HG02571 (cell line): ENCODE data around the gene UTS2.

Experiments used
- ATAC-seq: cut with Tn5 transposase; IDR thresholded peaks from one replicate; pipeline ENCODE4 v1.9.1; 2021; ENCODE audit warnings: mild to moderate bottlenecking, moderate library complexity; ENCODE audit not compliant: unreplicated experiment

UTS2 gene, protein sequence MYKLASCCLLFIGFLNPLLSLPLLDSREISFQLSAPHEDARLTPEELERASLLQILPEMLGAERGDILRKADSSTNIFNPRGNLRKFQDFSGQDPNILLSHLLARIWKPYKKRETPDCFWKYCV

DNA sequence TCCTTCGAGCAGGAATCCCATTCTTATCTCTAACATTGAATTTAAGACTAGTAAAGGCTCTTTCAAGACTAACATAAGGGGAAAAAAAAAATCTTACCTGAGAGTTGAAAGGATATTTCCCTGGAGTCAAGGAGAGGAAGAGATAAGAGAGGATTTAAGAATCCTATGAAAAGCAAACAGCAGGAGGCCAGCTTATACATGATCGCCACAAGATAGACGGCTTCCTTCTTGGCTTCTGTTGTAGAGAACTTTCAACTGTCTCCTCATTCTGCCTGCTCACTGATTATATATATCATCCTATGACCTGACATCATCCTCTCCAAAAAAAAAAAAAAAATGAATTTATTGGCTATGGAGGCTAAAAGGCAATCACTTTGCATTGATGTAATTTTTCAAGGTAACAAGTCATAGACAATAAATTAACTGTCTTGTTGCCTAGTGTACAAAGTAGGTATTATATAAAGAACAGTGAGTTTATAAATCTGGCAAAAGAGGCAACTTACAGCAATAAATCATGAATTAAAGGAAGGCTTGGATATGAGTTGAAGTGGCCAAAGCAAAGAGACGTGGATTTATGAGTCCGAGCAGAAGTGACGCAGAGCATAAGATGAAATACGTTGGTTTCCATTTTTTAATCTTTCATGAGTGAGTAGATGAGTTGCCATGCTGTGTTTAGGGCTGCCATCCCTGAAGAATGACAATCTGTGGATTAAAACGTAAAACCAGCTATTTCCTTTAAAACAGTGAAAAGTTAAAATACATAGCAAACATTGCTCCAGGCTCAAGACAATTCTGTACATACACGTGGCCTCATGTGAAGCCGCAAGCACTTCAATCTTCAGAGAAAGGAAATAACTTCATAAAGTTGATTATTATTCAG, at the start of gene UTS2:
UTS2 (minus strand) TSS at position 262 of the 880 bp plus-strand sequence; CDS start at position 200, 62 bp downstream.
- no peak for ATAC-seq

DNA sequence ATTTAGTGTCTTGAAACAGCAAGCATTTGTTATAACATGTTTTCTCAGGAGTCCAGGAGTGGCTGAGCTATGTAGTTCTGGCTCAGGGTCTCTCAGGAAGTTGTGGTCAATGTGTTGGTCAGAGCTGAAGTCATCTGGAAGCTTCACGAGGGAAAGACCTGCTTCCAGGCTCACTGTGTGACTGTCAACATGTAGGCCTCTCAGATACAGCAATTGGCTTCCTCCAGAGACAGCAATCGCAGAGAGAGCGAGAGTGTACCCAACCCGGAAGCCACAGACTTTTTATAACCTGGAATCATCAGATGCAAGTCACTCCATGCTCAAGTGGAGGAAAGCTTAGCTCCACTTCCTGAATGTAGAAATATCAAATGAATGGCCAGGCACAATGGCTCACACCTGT, 46.9 kb upstream of the UTS2 start:
- no peak for ATAC-seq

DNA sequence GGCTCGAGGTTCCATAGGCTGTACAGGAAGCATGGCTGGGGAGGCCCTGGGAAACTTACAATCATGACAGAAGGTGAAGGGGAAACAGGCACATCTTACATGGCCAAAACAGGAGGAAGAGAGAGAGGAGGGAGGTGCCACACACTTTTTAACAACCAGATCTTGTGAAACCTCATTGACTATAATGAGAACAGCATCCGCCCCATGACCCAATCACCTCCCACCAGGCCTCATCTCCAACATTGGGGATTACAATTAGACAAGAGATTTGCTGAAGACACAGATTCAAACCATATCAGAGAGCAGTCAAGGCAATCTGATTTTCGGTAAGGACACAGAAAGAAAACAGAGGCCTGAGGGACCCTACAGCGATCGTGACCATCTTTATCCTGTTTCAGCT, 46.1 kb upstream of the UTS2 start:
- ATAC-seq = no peak

DNA sequence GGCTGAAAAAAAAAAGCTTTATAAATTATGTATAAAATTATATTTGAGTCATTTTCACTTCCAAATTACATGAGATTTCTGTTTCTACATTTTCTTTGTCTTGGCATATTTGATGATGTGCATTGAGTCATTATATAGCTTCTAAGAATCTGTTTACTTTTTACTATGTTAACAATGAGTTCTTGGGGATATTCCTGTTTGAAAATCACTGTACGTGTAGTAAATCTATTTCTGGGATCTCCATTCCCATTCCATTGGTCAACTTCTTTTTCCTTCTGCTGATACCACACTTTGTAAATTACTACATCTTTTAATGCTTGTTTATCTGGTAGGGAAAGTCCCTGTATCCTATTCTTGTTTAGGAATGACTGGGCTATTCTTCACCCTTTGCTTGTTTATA, 44.1 kb upstream of the UTS2 start:
- no peak for ATAC-seq

DNA sequence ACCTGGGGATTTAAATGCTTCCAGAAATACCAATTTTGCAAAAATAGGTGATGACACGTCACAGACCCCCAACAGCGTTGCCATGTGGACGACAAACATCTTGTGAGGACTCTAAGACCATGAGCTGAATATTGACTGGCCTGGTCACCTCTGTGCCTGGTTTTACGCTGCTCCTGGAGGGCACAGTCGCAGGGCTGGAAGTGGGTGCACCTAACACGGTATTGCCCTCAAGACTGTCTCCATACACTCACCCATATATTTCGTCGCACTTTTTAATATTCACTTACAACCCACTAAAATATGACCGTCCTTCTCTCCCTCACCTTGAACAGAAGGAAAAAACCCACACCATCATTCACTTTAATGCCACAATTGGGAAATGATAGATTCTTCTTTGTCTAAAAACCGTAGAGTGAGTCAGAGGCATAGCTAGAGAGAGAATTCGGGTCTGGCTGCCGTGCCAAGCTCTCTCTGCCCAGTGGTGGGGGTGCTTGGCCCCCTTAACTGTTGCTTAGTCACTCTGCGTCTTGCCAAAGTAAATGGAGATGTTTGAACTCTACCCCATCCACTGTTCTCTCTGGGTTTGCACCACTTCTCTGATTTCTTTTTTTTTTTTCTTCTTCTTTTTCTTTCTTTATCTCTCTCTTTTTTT, 40.8 kb upstream of the UTS2 start:
- ATAC-seq = no peak

DNA sequence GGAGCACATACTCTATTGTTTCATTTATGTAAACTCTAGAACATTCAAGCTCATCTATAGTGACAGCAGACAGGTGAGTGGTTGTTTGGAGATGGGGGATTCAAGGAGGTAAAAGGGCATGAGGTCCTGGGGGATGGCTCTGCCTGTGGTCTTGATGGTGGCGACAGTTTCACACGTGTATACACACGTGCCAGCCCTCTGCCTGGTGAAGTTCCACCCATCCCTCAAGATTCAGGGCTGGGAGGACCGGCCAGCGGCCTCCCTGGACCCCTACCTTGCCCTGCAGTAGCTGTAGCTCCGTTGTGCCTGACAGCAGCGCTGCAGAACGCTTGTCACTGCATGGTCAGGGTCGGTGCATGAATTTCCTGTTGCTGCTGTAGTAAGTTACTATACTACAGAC, 38.9 kb upstream of the UTS2 start:
- no peak for ATAC-seq

DNA sequence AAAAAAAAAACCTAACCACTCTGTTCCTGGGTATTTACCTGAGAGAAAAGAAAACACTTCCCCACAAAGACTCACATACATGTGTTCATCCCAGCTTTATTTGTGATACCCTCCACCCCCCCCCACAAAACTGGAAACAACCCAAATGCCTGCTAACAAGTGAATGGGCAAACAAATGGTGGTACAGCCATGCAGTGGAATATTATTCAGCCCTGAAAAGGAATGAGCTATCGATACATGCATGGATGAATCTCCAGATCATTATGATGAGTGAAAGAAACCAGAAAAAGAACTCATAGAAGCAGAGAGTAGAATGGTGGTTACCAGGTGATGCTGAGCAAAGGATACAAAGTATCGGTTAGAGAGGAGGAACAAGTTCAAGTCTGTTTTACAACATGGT, 38.0 kb upstream of the UTS2 start:
- ATAC-seq = no peak

DNA sequence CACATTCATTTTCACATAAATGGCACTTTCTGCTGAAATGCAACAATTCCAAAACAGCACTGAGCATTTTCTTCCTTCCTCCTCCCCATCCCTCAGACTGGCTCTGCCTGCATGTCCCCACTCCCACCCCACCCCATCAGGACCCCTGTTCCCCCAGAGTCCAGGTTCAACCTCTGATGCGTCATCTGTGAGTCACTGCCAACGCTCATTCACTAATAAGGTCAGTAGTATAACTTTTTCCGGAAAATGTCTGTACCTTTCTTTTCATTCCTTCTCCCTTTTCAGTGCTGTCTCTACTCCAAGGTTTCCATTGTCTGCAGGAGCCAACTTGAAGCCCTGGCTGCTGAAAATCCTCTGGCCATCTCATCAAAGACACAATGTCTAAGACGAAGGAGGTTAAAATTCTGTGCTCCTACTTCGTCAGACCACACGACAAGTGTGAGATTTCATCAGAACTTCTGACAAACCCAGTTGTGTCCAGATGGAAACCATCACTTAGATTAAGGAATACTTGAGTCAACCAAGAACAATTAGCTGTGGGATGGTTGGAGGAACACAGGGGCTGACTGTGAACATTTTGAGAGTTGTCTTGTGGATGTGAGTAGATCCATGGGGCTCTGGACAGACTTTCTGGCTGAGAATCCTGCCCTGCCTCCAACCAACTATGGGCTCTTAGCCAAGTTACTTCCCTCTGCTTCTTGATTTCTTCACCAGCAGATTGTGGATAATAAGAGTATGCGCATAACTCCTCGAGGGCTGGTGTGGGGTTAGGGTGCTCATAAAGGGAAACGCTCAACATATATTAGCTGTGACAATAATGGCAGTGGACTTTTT, 35.6 kb upstream of the UTS2 start:
- no peak for ATAC-seq

DNA sequence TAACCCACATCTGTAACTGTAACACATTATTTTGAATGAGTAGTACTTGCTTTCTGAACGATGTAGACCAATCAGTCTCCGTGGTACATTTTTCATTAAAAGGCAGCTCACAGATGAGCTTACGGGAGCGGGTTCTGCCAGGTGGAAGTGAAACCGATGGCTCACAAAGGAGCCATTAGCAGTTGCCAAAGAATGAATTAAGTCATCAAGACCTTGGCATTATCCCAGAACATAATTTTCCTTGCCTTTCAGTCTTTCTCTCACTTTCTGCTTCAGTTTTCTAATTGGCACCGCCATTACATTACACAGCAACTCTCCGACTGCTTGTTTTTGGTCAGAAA, 33.5 kb upstream of the UTS2 start:
- no peak for ATAC-seq

DNA sequence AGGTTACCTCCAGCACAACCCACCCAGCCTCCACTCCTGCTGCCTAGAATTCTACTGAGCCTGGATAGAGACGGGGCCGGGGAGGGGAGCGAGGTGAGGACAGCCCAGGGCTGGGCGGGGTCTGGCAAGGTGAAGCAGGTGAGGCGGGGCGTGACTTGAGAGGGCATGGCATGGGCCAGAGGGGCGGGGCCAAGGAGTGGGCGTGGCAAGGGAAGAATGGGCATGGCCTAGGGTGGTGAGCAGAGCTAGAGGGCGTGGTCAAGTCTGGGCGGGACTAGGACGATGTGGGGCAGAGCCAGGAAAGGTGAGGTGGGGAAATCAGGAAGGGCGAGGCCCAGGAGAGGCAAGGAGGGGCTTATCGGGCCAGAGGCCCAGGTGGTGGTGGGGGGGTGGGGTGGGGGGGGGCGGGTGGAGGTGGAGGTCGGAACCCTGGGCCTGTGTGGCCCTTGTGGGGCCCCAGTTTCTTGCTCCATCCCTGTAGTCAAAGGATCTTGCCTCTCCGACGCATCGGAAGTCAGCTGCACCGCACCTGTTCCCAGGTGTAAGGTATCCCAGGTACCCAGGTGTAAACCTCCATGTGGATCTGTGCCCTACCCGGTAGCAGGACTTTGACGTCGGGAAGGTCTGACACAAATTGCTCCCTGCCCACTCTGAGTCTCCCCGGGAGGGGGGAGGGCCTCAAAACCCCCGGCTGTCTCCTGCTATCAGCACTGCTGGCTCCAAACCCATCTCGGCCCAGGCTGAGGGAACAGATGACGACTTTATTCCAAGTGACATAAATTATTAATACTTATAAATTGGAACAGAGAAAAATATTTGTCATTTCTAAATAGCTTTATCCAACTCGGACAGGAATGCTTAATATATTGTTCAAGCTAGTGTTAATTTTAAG, 32.9 kb upstream of the UTS2 start:
- ATAC-seq = no peak

DNA sequence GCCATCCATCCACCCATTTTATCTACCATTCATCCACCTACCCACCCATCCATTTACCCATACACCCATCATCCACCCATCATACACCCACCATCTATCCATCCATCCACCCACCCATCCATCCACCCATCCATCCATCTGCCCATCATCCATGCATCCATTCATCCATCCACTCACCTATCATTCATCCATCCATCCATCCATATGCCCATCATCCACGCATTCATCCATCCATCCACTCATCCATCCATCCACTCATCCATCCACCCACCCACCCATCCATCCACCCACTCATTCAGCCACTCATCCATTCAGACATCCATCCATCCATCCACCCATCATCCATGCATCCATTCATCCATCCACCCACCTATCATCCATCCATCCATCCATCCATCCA, 31.9 kb upstream of the UTS2 start:
- ATAC-seq = no peak

DNA sequence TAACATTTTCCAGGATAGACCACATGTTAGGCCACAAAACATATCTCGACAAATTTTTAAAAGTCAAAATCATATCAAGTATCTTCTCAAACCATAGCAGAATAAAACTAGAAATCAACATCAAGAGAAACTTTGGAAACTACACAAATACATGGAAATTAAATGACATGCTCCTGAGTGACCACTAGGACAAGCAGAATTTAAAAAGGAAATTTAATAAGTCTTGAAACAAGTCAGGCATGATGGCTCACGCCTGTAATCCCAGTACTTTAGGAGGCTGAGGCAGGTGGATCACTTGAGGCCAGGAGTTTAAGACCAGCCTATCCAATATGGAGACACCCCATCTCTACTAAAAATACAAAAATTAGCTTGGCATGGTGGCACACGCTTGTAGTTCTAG, 26.4 kb upstream of the UTS2 start:
- ATAC-seq = no peak

DNA sequence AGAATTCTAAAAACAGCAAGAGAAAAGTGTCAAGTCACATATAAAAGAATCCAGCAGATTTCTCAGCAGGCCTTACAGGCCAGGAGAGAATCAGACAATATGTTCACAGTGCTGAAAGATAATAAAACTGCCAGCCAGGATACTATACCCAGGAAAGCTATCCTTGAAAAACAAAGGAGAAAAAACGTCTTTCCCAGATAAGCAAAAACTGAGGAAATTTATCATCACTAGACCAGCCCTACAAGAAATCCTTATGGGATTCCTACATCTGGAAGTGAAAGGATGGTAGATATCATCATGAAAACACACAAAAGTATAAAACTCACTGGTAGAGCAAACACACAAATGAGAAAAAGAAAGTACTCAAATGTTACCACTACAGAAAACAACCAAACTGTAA, 25.2 kb upstream of the UTS2 start:
- ATAC-seq = no peak

DNA sequence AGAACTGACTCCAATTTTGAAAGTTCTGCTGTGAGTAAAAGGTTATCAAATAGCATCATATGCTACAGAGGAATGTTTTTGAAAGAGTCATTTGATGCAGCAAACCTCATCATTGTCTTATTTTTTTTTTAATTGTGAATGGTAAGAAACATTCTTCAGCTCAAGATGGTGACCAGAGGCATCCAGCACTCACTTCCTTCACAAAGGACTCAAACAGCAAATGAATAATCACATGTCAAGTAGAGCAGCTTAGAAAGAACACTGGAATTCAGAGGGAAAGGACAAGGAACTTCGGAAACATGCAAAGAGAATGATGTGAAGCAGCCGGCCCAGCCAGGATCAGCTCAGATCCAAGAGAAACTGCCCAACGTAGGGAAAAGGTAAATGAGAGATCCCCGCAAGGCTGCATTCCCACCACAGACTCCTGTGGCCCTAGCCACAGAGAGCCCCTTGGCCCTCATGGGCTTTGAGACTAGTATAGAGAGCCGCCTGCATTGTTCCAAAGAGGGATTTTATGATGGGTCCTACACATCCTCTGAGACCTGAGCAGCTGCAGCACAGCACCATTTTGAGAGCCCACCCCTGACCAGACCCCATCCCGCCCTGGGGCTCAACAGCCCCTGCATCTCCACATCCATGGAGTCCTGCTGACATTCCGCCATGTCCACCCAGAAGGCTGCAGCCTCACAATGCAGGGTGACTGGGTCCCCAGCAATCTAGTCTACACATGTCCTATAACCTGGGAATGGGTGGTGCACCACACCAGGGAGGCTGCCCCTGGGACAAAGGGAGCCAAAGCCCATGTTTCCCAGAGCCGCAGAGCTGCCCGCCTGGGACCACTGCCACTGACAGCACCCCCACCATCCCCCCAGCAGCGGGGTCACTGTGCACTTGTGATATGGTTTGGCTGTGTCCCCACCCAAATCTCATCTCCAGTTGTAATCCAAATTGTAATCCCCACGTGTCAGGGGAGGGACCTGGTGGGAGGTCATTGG, 21.2 kb upstream of the UTS2 start:
- ATAC-seq = no peak

DNA sequence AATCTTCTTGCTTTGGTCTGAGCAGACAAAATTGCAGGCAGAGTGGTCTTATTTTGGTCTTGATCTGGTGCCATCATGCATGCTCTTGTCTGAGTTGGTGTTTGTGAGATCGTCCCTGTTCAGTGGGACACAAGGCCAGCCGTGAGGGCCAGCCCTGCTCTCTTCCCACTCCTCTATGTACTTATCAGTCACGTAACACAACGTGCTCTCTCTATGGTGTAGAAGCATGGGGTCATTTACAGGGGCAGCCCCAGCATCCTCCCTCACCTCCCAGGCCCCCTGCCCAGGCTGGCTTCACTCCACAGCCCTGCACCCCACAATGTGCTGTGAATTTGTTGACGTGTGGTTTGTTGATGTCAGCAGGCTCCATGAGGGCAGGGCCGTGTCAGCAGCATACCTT, 18.3 kb upstream of the UTS2 start:
- ATAC-seq = no peak

DNA sequence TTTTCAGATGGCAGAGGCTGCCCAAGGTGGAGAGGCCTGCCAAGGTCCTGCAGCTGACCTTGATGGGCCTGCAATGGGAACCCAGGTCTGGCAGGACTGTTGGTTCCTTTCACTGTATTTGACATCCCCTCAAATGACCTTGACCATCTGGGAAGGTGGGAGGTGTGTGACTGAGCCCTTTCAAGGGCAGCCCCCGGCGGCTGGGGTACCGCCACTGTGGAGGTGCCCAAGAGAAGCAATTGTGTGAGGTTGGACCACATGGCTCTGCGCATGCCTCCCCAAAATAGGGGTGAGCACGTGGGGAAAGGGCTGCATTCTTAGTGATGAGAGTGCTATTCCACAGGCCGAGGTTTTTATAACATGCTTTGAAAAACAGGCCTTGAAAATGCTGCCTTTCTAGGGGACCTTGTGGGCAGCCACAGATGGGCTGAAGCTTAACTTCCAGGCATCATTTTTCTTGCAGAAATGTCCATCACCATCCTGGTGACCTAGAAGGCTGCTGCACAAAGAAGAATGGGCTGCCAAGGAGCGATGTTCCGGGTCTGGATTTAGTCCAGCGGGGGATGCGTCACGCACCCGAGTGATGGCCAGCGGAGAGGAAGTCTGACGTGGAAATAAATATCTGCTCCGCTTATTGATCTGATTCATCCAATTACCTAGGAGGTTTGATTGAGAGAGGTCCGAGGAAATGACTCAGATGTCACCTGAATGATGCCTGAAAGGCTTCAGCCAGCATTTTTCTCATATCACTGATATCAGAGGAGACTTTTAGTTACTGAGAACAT, 16.5 kb upstream of the UTS2 start:
- no peak for ATAC-seq

DNA sequence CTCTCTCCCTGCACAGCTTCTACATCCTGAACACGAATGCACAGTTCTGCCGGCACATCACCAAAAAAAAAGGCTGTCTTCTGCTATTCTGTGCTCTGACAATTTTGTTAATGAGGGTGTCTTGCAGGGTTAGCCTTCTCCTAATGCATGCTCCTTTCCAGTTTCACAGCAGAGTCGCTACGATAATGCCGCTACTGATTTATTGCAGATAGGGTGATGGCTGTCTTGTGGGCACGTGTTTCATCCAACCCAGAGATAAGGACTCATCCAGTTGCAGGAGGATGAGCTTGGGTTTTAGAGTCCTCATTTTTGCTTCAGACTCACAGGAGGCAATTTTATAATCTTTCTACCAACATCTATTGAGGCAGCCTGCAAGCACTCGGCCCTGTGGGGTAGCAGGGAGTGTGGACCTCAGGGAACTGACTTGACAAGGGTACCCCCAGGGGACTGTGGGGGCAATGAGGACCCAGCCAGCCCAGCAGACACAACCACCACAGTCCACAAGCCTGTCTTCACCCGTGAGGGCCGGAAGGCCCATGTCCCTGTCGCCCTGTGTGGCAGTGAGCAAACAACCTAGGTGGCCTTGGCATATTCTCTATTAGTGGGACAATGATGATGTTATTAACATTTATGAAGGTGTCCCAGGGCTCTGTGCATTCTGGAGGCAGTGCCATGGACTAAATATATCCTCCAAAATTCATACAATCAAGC, 15.4 kb upstream of the UTS2 start:
- ATAC-seq = no peak

DNA sequence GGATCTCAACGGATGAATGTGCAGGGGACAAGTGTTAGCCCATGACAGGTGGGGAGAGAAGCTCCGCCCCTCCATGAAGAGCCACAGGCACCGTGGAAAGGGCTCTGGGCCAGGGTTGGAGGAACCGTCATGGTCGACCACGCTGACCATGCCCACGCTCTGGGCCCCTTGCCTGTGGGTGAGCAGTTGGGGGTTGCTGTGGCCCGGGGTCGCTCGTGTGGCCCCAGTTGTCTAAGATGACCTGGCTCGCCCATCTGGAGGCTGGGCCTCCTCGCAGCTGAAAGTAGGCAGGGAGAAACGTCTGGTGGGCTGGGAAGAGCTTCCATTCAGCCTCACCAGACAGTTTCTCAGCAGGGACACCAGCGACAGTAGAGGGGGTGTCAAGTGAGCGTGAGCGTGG, 13.1 kb upstream of the UTS2 start:
- ATAC-seq = no peak
